ENCODE measurements around the gene BOD1. TPM values are rescaled to one million over a fixed set of nuclear protein-coding genes. Genes with fewer than 3 reads are reported as not detected.

Gene BOD1
- total and polyA plus RNA-seq, 10 of the 15 experiments (the other 5 are each of a cell fraction or from before 2014, with no cell fraction given) = 14.1 to 35.8 (median 29.6) TPM

- Histone ChIP-seq H3K79me2 (ENCODE audit: control insufficient read depth, insufficient read depth, low read length) (no peaks in the 10 kb centered on the region), H3K27me3 (replicated peaks in 1 of 2; ENCODE audit: control insufficient read depth in 2 of 2, insufficient read depth in 2 of 2, low read length in 1 of 2) (no peaks in the 10 kb centered on the region), H4K20me1 (ENCODE audit: control insufficient read depth, insufficient read depth) (no peaks in the 10 kb centered on the region; the same call in 1 of the 2 replicates), H3K4me2 (ENCODE audit: control insufficient read depth, insufficient read depth) (no peak overlapping the region), H3K4me3 (no peak overlapping the region), H3K36me3 (ENCODE audit: control insufficient read depth in 2 of 2, insufficient read depth in 2 of 2, low read length in 1 of 2) (no peaks in the 10 kb centered on the region), H3K27ac (ENCODE audit: control insufficient read depth, insufficient read depth) (no peak overlapping the region), H2AFZ (ENCODE audit: control insufficient read depth, low read depth, low read length) (no peak overlapping the region), H3K9me3 (replicated peaks; ENCODE audit: control insufficient read depth, insufficient read depth, low read length) (peaks cover 9% of the 10 kb centered on the region; the same call in 2 of the 3 replicates), H3K9ac (ENCODE audit: control insufficient read depth, insufficient read depth, low read length) (no peak overlapping the region), H3K4me1 (ENCODE audit: control insufficient read depth, insufficient read depth, low read length) (no peaks in the 10 kb centered on the region)
- ChIA-PET RAD21 (ENCODE audit: unreplicated experiment) (no interaction called here), SMC1A (ENCODE audit: uncharacterized antibody, unreplicated experiment) (interaction anchor here (1.4 kb wide), 1 partner anchor 11 kb away, joined by 3 read pairs; no protein-coding TSS in a partner anchor), CTCF (interaction anchor here (0.7 to 1.9 kb wide), 3 partner anchors 9 to 28 kb away, joined by 3 to 6 read pairs (median 4); no protein-coding TSS in a partner anchor), POLR2A (no interaction called here)
- intact Hi-C loops (cut with micrococcal nuclease; ENCODE audit: unreplicated experiment) (no loop called here), in situ Hi-C loops (cut with MboI) (no loop called here)
- no TSS peak for BruUV-seq (replicated peaks)
- no peak for FAIRE-seq
- no peak for TF ChIP-seq NFYB (IDR thresholded peaks at IDR 0.05; ENCODE audit: insufficient read depth, low read depth, low read length)
- TF ChIP-seq, protein P1, sequence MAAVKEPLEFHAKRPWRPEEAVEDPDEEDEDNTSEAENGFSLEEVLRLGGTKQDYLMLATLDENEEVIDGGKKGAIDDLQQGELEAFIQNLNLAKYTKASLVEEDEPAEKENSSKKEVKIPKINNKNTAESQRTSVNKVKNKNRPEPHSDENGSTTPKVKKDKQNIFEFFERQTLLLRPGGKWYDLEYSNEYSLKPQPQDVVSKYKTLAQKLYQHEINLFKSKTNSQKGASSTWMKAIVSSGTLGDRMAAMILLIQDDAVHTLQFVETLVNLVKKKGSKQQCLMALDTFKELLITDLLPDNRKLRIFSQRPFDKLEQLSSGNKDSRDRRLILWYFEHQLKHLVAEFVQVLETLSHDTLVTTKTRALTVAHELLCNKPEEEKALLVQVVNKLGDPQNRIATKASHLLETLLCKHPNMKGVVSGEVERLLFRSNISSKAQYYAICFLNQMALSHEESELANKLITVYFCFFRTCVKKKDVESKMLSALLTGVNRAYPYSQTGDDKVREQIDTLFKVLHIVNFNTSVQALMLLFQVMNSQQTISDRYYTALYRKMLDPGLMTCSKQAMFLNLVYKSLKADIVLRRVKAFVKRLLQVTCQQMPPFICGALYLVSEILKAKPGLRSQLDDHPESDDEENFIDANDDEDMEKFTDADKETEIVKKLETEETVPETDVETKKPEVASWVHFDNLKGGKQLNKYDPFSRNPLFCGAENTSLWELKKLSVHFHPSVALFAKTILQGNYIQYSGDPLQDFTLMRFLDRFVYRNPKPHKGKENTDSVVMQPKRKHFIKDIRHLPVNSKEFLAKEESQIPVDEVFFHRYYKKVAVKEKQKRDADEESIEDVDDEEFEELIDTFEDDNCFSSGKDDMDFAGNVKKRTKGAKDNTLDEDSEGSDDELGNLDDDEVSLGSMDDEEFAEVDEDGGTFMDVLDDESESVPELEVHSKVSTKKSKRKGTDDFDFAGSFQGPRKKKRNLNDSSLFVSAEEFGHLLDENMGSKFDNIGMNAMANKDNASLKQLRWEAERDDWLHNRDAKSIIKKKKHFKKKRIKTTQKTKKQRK (IDR thresholded peaks at IDR 0.05; ENCODE audit: low read depth, low read length) = no peak
- TF ChIP-seq TARDBP (IDR thresholded peaks at IDR 0.05; ENCODE audit: borderline replicate concordance) = no peak
- no peak for TF ChIP-seq SIX5 (IDR thresholded peaks at IDR 0.05; ENCODE audit: low read depth, low read length, severe bottlenecking)
- TF ChIP-seq TAF1 (IDR thresholded peaks at IDR 0.05; ENCODE audit: borderline replicate concordance, low read depth, low read length) = no peak
- no peak for TF ChIP-seq IRF4 (IDR thresholded peaks at IDR 0.05; ENCODE audit: low read depth, low read length)
- TF ChIP-seq NFIC (IDR thresholded peaks at IDR 0.05; ENCODE audit: low read depth, low read length) = no peak
- no peak for ATAC-seq
- WGBS (ENCODE audit: insufficient coverage, insufficient replicate concordance, low lambda C conversion rate, missing lambda C conversion rate) = 52% methylated on average over 11 of the region's 11 CpGs
- no peak for DNase-seq (ENCODE audit: low read depth, low spot score)
Measured at GRCh38 chr5:173591056-173591514, 25.4 kb downstream of the BOD1 start.

All from GM12878 (cell line).